IMR-90 (cell line): ENCODE results near the gene AUTS2. TPM values are rescaled to one million over a fixed set of nuclear protein-coding genes. Genes with fewer than 3 reads are reported as not detected.

ENCODE experiments used
- ATAC-seq: fragments of 200-7000 bp; cut with Tn5 transposase; 2 replicates; pipeline ENCODE4 v1.9.1; 2020; ENCODE audit warnings: low read depth, mild to moderate bottlenecking, moderate library complexity
- BruUV-seq: library from RNA; stranded (reverse); fragments of 400-500 nt; replicated peaks from 2 replicates; lab custom pipeline; 2021; lab: Mats Ljungman, UMichigan
- CTCF ChIA-PET: fragments of 300-600 bp; formaldehyde crosslinking; extraction: SDS; loops from one replicate; lab custom pipeline; 2021; ENCODE audit warnings: antibody characterized with exemption; lab: Yijun Ruan, JAX
- POLR2A ChIA-PET: fragments of 300-600 bp; sonication (Branson Sonifier 250); formaldehyde crosslinking; loops from one replicate; lab custom pipeline; 2022; ENCODE audit warnings: antibody characterized with exemption; ENCODE audit not compliant: unreplicated experiment; lab: Charles Lee
- DNase-seq: peaks from one replicate; pipeline ENCODE4 v3.0.0; 2013
- H2AFZ ChIP-seq: replicated peaks from 2 replicates; pipeline ENCODE3; 2013; ENCODE audit warnings: low read length, mild to moderate bottlenecking; ENCODE audit not compliant: poor library complexity
- H2AK5ac ChIP-seq: 2 replicates; pipeline ENCODE4 v1.6.1; 2013; ENCODE audit warnings: low read depth, low read length, inconsistent platforms
- H2AK9ac ChIP-seq: replicated peaks from 2 replicates; pipeline ENCODE3; 2013; ENCODE audit warnings: mild to moderate bottlenecking, low read depth, low read length, moderate library complexity; ENCODE audit not compliant: poor library complexity
- H2BK120ac ChIP-seq: 2 replicates; pipeline ENCODE4 v1.6.1; 2013; ENCODE audit warnings: low read depth, low read length, inconsistent platforms
- H2BK15ac ChIP-seq: 3 replicates; pipeline ENCODE4 v1.6.1; 2013; ENCODE audit warnings: low read depth, low read length, inconsistent platforms
- H2BK20ac ChIP-seq: 2 replicates; pipeline ENCODE4 v1.6.1; 2013; ENCODE audit warnings: low read depth, mild to moderate bottlenecking, inconsistent platforms, low read length, moderate library complexity
- H2BK5ac ChIP-seq: 2 replicates; pipeline ENCODE4 v1.6.1; 2013; ENCODE audit warnings: mild to moderate bottlenecking, low read depth, low read length, inconsistent platforms; ENCODE audit not compliant: poor library complexity, severe bottlenecking
- H3K14ac ChIP-seq: replicated peaks from 2 replicates; pipeline ENCODE4 v1.6.1; 2013; ENCODE audit warnings: low read depth, low read length, inconsistent platforms
- H3K18ac ChIP-seq: 2 replicates; pipeline ENCODE4 v1.6.1; 2013; ENCODE audit warnings: low read depth, low read length, control low read depth
- H3K23ac ChIP-seq: 2 replicates; pipeline ENCODE4 v1.6.1; 2013; ENCODE audit warnings: low read depth, low read length, inconsistent platforms
- H3K27ac ChIP-seq: 2 replicates; pipeline ENCODE4 v1.5.1; 2013; ENCODE audit warnings: mild to moderate bottlenecking, control low read depth, low read length; ENCODE audit not compliant: insufficient read depth
- H3K27me3 ChIP-seq: 2 replicates; pipeline ENCODE4 v1.6.1; 2013; ENCODE audit warnings: low read length; ENCODE audit not compliant: control insufficient read depth, insufficient read depth
- H3K36me3 ChIP-seq: 2 replicates; pipeline ENCODE4 v1.6.1; 2013; ENCODE audit warnings: low read length, mixed read lengths; ENCODE audit not compliant: control insufficient read depth, insufficient read depth
- H3K4ac ChIP-seq: 2 replicates; pipeline ENCODE4 v1.6.1; 2013; ENCODE audit warnings: low read depth, low read length, inconsistent platforms
- H3K4me1 ChIP-seq: 2 replicates; pipeline ENCODE4 v1.6.1; 2013; ENCODE audit warnings: low read length, mixed read lengths; ENCODE audit not compliant: control insufficient read depth, insufficient read depth
- H3K4me2 ChIP-seq: 2 replicates; pipeline ENCODE4 v1.6.1; 2013; ENCODE audit warnings: low read depth, mild to moderate bottlenecking, control low read depth, low read length, moderate library complexity
- H3K4me3 ChIP-seq: 2 replicates; pipeline ENCODE4 v1.5.1; 2013; ENCODE audit warnings: low read depth, mild to moderate bottlenecking, control low read depth, low read length, moderate library complexity; ENCODE audit not compliant: insufficient read depth
- H3K56ac ChIP-seq: 2 replicates; pipeline ENCODE4 v1.6.1; 2013; ENCODE audit warnings: low read length, inconsistent platforms; ENCODE audit not compliant: insufficient read depth; ENCODE audit errors: extremely low read depth
- H3K79me1 ChIP-seq, 2 experiments: 2 replicates each; pipeline ENCODE4 v1.6.1; 2013; ENCODE audit warnings: low read length in 2 of 2, inconsistent platforms in 1 of 2, low read depth in 1 of 2
- H3K9ac ChIP-seq: 2 replicates; pipeline ENCODE4 v1.6.1; 2013; ENCODE audit warnings: low read depth, low read length, control low read depth
- H3K9me1 ChIP-seq: 2 replicates; pipeline ENCODE4 v1.6.1; 2013; ENCODE audit warnings: low read length, inconsistent platforms; ENCODE audit not compliant: insufficient read depth
- H3K9me3 ChIP-seq: 2 replicates; pipeline ENCODE4 v1.6.1; 2013; ENCODE audit warnings: low read length; ENCODE audit not compliant: control insufficient read depth, insufficient read depth
- H4K20me1 ChIP-seq: 2 replicates; pipeline ENCODE4 v1.6.1; 2013; ENCODE audit warnings: low read length, inconsistent platforms; ENCODE audit not compliant: insufficient read depth
- H4K5ac ChIP-seq: 2 replicates; pipeline ENCODE4 v1.6.1; 2013; ENCODE audit warnings: mild to moderate bottlenecking, low read depth, low read length, control low read depth
- H4K8ac ChIP-seq, 2 experiments: 2 replicates each; pipeline ENCODE4 v1.6.1; 2013; ENCODE audit warnings: low read depth in 2 of 2, low read length in 2 of 2, control low read depth in 1 of 2, inconsistent platforms in 1 of 2
- H4K91ac ChIP-seq: 2 replicates; pipeline ENCODE4 v1.6.1; 2013; ENCODE audit warnings: low read depth, low read length, inconsistent platforms; ENCODE audit not compliant: insufficient read depth
- BHLHE40 ChIP-seq: fragments of 150-350 bp; IDR thresholded peaks from 2 replicates; pipeline ENCODE4 v1.6.1; 2016; ENCODE audit warnings: mild to moderate bottlenecking, low read depth, low read length
- CEBPB ChIP-seq: IDR thresholded peaks from 2 replicates; pipeline ENCODE4 v1.6.1; 2012; ENCODE audit warnings: low read depth, low read length, improper control_type of control experiment
- CHD1 ChIP-seq: IDR thresholded peaks from 2 replicates; pipeline ENCODE4 v1.6.1; 2012; ENCODE audit warnings: low read depth, low read length, improper control_type of control experiment
- FOS ChIP-seq: fragments of 150-350 bp; IDR thresholded peaks from 2 replicates; pipeline ENCODE4 v1.6.1; 2016; ENCODE audit warnings: low read depth, low read length
- MAZ ChIP-seq: IDR thresholded peaks from 2 replicates; pipeline ENCODE4 v1.6.1; 2012; ENCODE audit warnings: low read depth, mild to moderate bottlenecking, low read length, improper control_type of control experiment, moderate library complexity, borderline replicate concordance
- MXI1 ChIP-seq: IDR thresholded peaks from 2 replicates; pipeline ENCODE4 v1.6.1; 2012; ENCODE audit warnings: low read depth, mild to moderate bottlenecking, low read length, moderate library complexity, borderline replicate concordance
- NFE2L2 ChIP-seq: fragments of 150-350 bp; IDR thresholded peaks from 2 replicates; pipeline ENCODE4 v1.6.1; 2016; ENCODE audit warnings: low read depth, mild to moderate bottlenecking, low read length
- POLR2A ChIP-seq: IDR thresholded peaks from 2 replicates; pipeline ENCODE4 v1.6.1; 2012; ENCODE audit warnings: mild to moderate bottlenecking, low read depth, low read length
- RAD21 ChIP-seq: IDR thresholded peaks from 2 replicates; pipeline ENCODE4 v1.6.1; 2012; ENCODE audit warnings: low read length, improper control_type of control experiment
- RCOR1 ChIP-seq: IDR thresholded peaks from 2 replicates; pipeline ENCODE4 v1.6.1; 2012; ENCODE audit warnings: mild to moderate bottlenecking, low read length, improper control_type of control experiment; ENCODE audit not compliant: insufficient replicate concordance
- RFX5 ChIP-seq: IDR thresholded peaks from 2 replicates; pipeline ENCODE4 v1.8.0; 2012; ENCODE audit warnings: low read depth, mild to moderate bottlenecking, low read length, moderate library complexity
- SMC3 ChIP-seq: fragments of 150-350 bp; IDR thresholded peaks from 2 replicates; pipeline ENCODE4 v1.6.1; 2016; ENCODE audit warnings: low read depth, mild to moderate bottlenecking, antibody characterized with exemption, low read length, moderate library complexity
- USF2 ChIP-seq: fragments of 150-350 bp; IDR thresholded peaks from 2 replicates; pipeline ENCODE4 v1.6.1; 2017; ENCODE audit warnings: mild to moderate bottlenecking, antibody characterized with exemption, low read length, low read depth
- WGBS, 2 experiments: methylation state at CpG; one replicate each; pipeline versions ENCODE4 v1.1.5 to v1.1.7; 2013; ENCODE audit warnings: missing lambda C conversion rate in 2 of 2; ENCODE audit not compliant: insufficient read length in 1 of 2; ENCODE audit errors: extremely low coverage in 2 of 2; 5-methylcytosine and 5-hydroxymethylcytosine counted together
- dilution Hi-C: fragments of 300-500 bp; cut with HindIII; formaldehyde crosslinking; loops from one replicate; pipeline ENCODE4 v1.14.3; 2018; ENCODE audit warnings: low sequenced_read_pairs; ENCODE audit not compliant: unreplicated experiment
- in situ Hi-C: fragments of 300-500 bp; cut with MboI; formaldehyde crosslinking; loops from 3 replicates; pipeline ENCODE4 v1.14.3; 2019; ENCODE audit warnings: low sequenced_read_pairs, inconsistent platforms, mixed read lengths
- intact Hi-C: fragments of 100-400 bp; cut with micrococcal nuclease; formaldehyde crosslinking; loops from 2 replicates; pipeline ENCODE4 v1.10.0; 2022
- polyA plus RNA-seq, 3 experiments: library from polyadenylated mRNA; depleted of rRNA; stranded (reverse); fragments of >200 nt; gene quantifications; 2 replicates each; pipeline ENCODE4 v1.2.3, GENCODE V29; 2012; ENCODE audit warnings: low replicate concordance in 1 of 3
- total RNA-seq: library from RNA; depleted of rRNA; stranded (reverse); fragments of >200 nt; gene quantifications from 2 replicates; pipeline ENCODE4 v1.2.3, GENCODE V29; 2012
- TF ChIP-seq, protein P1 (sequence below): fragments of 150-350 bp; IDR thresholded peaks from 2 replicates; pipeline ENCODE4 v1.6.1; 2016; ENCODE audit warnings: low read depth, mild to moderate bottlenecking, low read length, moderate library complexity, borderline replicate concordance

AUTS2 gene
- total and polyA plus RNA-seq, 2 of the 4 experiments (the other 2 are of a cell fraction) = 0.90 to 3.0 TPM

- H4K8ac ChIP-seq = no peak overlapping the region
- H4K20me1 ChIP-seq = no peaks in the 10 kb centered on the region
- dilution Hi-C loops (no loop called here), in situ Hi-C loops (no loop called here), intact Hi-C loops (no loop called here)
- no peak overlapping the region for H3K14ac ChIP-seq
- no peak overlapping the region for H4K91ac ChIP-seq
- H3K4me3 ChIP-seq = no peak overlapping the region
- H2BK5ac ChIP-seq = no peak overlapping the region
- POLR2A ChIA-PET = no interaction called here
- H2AK9ac ChIP-seq = no peak overlapping the region
- no peaks in the 10 kb centered on the region for H3K36me3 ChIP-seq
- no peak for DNase-seq
- no peak overlapping the region for H3K18ac ChIP-seq
- no peak overlapping the region for H2BK15ac ChIP-seq
- no peak overlapping the region for H3K27ac ChIP-seq
- no peak overlapping the region for H2BK120ac ChIP-seq
- TF ChIP-seq RAD21 (no peak), BHLHE40 (no peak), CHD1 (no peak), MAZ (no peak), RCOR1 (no peak), CEBPB (no peak), POLR2A (no peak), FOS (no peak), MXI1 (no peak), RFX5 (no peak), USF2 (no peak), NFE2L2 (no peak), SMC3 (no peak)
- TF ChIP-seq, protein P1, sequence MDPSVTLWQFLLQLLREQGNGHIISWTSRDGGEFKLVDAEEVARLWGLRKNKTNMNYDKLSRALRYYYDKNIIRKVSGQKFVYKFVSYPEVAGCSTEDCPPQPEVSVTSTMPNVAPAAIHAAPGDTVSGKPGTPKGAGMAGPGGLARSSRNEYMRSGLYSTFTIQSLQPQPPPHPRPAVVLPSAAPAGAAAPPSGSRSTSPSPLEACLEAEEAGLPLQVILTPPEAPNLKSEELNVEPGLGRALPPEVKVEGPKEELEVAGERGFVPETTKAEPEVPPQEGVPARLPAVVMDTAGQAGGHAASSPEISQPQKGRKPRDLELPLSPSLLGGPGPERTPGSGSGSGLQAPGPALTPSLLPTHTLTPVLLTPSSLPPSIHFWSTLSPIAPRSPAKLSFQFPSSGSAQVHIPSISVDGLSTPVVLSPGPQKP = no peak
- WGBS, 2 experiments = no CpG with 5 or more reads among the region's 3 CpGs
- H3K79me1 ChIP-seq = no peaks in the 10 kb centered on the region
- no TSS peak for BruUV-seq
- H2BK20ac ChIP-seq = no peak overlapping the region
- H3K27me3 ChIP-seq = no peaks in the 10 kb centered on the region
- H3K9me3 ChIP-seq = no peaks in the 10 kb centered on the region
- no peak overlapping the region for H3K23ac ChIP-seq
- no peak for ATAC-seq
- no peak overlapping the region for H2AK5ac ChIP-seq
- no peaks in the 10 kb centered on the region for H3K9me1 ChIP-seq
- H3K56ac ChIP-seq = no peak overlapping the region
- H3K4me2 ChIP-seq = no peak overlapping the region
- H3K9ac ChIP-seq = no peak overlapping the region
- no peaks in the 10 kb centered on the region for H3K4me1 ChIP-seq
- CTCF ChIA-PET = no interaction called here
- H2AFZ ChIP-seq = no peak overlapping the region
- no peak overlapping the region for H3K4ac ChIP-seq
- no peak overlapping the region for H4K5ac ChIP-seq
These were observed 1212.4 kb downstream of the AUTS2 start for GRCh38 chr7:70810558-70811139.
